GM18519 (cell line): ENCODE results near the gene RRP1.

Source experiments
- ATAC-seq: cut with Tn5 transposase; IDR thresholded peaks from one replicate; pipeline ENCODE4 v1.9.1; 2021; ENCODE audit warnings: mild to moderate bottlenecking, moderate library complexity; ENCODE audit not compliant: unreplicated experiment, low FRiP score

RRP1 gene

DNA sequence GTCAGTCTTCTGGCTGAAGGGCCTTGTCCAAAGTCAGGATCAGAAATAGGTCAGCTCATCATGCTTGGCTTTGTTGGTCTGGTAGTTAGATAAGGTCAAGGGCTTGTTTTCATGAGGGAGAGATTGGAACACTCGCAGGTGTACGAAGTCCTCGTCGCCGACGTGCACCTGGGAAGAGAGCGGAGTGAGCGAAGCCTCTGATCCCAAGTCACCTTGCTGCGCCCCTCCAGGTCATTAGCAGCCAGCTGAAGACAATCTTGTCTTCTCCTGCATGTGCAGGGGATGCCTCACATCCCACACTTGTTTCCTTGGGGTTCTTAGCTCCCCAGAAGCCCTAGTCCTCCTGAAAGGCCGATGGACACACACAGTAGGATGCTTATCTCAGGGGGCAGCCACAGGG lies 15.2 kb upstream of the RRP1 start:
- no peak for ATAC-seq

DNA sequence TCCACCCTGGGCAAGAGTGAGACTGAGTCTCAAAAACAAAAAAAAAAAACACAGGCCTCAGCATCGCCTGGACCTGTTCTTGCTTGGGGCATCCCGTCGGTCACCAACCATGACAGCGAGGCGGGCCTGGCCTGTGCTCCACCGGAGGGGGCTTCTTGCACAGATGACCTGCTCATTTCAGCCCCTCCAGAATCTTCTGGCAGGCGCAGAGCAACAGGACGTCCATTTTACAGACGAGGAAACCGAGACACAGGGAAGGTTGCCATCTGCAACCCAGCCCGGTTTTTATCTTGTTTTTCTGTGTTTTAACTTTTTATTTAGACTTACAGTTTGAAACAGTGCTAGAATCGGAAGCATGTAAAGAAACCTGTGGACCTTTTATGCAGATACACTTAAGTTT lies 14.2 kb upstream of the RRP1 start:
- ATAC-seq: no peak

DNA sequence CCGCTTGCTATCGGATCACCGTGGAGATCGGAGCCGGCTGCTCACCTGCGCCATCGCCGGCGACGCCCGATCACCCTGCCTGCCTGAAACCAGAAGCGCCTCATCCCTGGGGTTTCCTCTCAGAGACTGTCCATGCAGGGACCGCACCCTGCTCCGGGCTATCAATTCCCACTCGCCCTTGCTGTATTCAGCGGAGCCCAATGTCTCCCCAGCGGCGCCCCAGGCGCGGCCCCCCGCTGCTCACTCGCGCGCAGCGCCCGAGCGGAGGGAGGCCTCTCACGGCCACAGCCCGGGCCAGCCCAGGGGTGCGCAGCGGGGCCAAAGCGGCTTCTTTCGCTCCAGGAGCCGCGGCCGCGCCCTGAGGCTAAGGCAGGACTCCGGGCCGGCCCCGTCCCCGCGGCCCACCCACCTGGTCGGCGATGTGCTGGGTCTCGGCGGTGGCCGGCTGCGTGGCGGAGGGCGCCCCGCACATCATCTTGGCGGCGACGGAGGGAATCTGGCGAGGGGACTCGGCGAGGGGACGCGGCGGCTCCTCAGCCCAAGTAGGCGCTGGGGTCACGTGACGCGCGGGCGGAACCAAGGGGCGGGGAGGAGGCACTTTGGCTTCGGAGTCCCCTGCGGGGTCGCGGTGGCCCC lies 13.5 kb upstream of the RRP1 start, which contains the start of gene CSTB:
TSS of gene CSTB (minus strand) at position 514 of the 636 bp plus-strand sequence. CDS start at position 475, 39 bp downstream.
- ATAC-seq: no peak

DNA sequence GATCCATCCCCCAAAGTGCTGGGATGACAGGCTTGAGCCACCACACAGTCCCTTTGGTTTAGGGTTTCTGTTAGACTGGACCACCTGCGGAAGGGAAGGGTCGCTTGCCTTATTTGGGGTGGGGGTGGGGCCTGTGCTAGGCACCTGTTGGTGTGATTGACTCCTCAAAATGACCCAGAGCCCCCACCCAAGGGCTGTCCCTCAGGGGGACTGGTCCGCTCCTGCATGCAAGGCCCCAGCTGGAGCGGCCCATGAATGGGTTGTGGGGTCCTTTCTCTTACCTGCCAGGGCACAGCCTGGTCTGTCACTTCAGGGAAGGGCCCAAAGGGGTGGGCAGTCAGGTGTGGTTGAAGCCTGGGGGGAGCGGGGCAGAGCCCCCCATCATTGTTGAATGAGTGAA lies 11.4 kb upstream of the RRP1 start:
- no peak for ATAC-seq

DNA sequence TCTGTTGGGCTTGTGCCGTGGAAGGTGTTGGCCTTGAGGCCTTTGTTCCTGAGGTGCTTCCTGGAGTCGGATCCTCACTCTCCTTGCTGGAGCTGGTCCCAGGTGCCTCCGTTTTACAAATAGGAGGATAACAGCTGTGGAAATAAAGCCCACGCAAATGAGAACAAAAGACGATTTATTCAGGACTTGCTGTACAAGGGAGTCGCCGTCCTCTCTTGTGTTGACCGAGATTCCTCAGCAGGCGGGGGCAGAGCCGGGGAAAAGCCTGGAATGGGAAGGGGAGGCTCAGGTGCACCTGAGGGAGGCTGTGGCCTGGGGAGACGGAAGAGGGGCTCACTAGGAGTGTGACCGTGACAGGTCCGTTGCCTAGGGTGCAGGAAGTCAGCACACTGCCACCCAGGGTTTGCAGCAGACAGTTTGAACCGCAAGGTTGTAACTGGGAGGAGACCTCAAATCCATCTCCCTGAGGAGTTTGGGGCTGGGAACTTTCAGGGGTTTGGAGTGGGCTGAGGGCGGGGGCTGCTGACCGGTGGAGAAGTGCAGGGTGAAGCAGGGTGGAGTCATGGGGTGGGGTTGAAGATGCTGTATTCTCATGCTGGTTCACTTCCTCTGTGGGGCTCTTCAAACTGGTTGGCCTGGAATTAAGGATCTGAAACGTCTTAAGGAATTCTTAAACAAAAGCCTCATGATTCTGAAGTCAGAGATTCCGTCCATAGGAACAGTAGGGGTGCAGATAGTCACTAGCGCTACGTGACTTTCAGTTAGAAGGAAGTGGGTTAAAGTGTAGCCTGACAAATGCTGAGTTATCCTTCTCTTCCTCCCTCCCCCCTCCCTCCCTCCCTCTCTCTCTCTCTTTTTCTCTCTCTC lies 10.7 kb upstream of the RRP1 start:
- no peak for ATAC-seq

DNA sequence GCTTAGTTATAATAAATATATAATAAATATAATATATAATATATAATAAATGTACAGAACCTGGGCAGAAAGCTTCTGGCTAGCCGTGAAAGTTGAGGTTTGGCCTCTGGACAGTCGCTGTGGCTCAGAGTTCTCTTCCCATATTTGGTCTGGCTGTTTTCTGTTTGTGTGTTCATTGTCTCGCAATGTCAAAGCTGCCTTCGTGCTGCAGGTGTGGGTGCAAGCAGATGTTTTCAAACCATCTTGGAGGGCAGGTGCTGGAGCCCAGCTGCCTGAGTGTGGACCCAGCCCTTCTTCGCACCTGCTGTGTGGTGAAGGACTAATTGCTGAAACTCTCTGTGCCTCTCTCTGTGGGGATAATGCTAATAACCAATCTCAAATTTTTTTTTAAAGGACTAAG lies 9.7 kb upstream of the RRP1 start:
- no peak for ATAC-seq

DNA sequence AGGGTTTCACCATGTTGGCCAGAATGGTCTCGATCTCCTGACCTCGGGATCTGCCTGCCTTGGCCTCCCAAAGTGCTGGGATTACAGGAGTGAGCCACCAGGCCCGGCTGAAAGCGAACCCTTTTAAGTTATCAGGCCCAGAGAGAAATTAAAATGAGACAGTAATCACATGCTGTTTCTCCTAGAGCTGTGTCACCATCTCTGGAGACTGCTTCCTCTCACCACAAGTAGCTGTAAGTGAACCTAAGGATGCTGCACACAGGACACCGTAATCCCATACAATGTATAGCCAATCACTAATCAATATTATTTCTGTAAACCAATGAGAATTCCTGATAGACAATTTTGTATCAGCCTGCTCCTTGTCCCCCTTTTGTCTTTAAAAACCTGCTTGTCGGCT lies 7.5 kb upstream of the RRP1 start:
- ATAC-seq: no peak

DNA sequence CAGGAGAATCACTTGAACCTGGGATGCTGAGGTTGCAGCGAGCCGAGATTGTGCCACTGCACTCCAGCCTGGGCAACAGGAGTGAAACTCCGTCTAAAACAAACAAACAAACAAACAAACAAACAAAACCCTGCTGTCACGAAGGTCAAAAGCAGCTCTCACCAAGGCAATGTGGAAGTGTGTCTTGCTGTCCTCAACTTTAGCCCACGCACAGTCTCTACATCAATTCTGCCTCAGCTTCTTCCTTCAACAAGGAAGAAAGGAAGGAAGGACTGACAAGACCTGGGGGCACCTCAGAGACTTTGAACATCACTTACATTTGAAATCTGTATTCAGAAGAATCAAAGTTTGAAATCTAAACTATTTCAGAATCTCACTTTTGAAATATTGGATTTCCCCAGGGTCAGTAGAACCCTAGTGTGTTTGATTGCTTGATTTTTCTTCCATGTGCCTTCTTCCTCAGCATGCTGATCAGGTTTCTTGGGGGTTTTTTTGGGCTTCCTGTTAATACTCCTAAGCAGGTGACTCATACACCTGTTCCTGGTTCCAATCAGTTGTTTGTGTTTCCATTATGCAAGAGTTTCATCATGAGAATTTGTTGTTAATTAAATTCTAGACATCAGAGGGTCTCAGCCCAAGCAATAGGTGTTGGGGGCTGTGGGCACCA lies 6.8 kb upstream of the RRP1 start:
- ATAC-seq: no peak

DNA sequence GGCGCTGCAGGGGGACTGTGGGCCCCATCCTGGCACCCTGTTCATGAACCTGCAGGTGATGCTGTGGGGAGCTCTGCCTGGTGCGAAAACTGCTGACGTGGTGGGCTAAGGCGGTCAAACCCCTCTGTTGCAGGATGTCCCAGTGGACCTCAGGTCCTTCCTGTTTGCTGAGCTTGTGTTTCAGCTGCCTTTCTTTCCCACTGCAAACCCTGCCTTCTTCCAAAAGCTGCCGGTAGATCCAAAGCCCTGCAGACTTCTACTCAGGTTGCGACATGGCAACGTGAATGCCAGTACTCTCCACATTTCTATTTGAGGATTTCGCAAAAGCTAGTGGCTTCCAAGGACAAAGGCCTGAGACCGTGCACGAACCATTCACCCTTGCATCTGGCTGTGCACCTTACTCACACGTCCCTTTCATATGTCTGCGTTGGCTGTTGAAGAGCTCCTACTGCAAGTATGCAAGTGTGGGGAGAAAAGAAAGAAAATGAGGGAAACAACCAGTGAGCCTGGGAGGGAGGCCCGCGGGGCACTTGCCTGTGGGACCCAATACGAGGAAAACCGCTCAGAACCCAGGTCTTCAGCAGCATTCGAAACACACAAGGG lies 6.2 kb upstream of the RRP1 start:
- no peak for ATAC-seq

DNA sequence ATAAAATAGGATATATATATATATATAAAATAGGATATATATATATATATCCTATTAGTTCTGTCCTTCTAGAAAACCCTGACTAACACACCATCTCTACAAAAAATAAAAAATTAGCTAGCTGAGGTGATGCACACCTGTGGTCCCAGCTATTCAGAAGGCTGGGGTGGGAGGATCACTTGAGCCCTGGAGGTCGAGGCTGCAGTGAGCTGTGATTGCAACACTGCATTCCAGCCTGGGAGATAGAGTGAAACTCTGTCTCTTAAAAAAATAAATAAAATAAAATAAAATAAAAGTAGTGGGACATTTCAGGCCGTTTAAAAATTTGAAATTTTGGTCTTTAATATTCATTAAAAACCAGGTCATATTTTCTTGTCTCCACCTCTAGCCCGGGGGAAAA lies 4.2 kb upstream of the RRP1 start:
- ATAC-seq: no peak

DNA sequence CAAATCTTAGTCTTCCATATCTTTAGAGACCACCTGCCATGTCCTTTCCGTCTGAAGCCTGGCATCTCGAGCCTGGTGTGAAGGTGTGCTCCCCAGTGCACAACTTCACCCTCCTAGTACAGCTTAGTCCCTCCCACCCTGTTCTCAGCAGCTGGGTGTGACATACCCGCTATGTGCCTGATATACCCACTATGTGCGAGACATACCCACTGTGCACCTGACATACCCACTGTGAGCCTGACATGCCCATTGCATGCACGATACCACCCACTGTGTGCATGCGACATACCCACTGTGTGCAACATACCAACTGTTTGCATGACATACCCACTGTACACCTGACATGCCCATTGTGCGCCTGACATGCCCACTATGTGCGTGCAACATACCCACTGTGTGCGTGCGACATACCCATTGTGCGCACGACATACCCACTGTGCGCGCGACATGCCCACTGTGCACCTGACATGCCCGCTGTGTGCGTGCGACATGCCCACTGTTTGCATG lies 3.0 kb upstream of the RRP1 start:
- no peak for ATAC-seq

DNA sequence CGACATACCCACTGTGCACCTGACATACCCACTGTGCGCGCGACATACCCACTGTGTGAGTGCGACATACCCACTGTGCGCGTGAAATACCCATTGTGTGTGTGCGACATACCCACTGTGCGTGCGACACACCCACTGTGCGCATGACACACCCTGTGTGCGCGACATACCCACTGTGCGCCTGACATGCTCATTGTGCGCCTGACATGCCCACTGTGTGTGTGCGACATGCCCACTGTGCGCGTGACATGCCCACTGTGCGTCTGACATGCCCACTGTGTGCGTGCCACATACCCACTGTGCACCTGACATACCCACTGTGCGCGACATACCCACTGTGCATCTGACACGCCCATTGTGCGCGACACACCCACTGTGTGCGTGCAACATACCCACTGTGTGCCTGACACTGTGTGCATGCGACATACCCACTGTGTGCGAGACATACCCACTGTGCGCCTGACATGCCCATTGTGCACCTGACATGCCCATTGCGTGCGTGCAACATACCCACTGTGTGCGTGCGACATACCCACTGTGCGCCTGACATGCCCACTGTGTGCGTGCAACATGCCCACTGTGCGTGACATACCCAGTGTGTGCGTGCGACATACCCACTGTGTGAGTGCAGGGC lies 2.5 kb upstream of the RRP1 start:
- ATAC-seq: no peak

DNA sequence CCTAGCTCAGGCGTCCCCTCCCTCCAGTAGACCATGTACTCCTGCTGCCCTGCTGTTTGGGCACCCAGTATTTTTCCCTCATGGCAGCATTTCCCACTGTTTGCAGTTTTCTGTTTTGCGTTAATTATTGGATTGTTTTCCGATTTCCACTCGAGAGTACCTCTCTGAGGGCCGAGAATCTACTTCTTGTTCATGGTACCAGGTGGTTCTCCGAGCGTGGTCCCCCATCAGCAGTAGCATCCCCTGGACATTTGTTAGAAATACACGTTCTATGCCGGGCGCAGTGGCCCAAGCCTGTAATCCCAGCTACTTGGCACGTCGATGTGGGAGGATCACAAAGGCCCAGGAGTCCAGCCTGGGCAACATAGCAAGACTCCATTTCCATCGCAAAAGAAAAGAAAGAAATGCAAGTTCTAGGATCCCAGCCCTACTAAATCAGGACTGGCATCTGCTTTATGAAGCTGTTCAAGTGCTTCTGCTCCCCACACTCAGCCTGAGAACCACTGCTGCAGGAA lies 690 bp downstream of the RRP1 start:
- no peak for ATAC-seq

DNA sequence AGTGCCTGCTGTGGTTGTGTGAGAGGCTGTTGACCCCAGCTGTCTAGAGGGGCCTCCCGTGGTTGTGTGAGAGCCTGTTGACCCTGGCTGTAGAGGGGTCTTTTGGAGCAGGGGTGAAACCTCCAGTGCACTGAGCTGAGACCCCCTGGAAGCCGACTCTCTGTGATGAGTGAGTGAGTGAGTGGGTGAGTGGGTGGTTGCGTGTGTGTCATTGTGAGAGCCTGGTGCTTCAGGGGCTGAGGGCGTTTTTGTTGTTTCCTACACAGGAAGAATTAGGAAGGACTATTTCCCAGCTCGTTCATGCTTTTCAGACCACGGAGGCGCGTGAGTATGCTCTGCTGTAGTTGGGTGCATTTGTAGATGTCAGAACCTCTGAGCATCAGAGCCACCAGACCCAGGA lies 3.0 kb downstream of the RRP1 start:
- ATAC-seq: no peak

DNA sequence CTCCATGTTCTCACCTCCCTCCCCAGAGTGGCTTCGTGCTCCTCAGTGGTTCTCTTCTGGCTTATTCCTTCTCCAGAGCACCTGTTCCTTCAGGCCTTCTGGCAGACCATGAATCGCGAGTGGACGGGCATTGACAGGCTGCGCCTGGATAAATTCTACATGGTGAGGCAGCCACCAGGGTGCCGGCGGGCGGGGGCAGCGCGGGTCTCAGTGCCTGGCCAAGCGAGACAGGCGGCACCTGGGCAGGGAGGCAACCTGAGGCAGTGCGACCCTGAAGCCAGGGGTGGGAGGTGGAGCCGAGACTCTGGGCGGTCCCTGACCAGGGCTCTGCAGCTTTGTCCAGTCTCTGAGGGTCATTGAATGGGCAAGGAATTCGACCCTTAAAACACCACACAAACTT lies 3.9 kb downstream of the RRP1 start:
- no peak for ATAC-seq

DNA sequence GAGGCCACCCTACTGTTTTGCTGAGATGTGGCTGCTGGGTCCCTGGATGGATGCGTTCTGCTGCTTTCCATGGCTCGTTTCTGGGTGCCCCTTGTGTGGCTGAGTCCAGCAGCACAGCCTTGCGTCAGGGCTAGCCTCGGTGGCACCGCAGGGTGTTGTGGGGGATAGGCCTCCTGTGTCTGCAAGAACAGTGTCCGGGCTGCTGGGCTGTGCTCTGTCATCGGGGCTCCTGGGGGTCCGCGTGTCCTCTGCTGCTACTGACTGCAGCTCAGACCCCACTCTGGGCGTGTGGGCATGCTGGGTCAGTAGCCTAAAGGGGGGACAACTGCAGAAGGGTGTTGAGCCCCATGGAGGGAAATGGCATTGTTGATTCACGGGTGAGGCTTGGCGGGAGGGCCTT lies 4.9 kb downstream of the RRP1 start:
- ATAC-seq: no peak

DNA sequence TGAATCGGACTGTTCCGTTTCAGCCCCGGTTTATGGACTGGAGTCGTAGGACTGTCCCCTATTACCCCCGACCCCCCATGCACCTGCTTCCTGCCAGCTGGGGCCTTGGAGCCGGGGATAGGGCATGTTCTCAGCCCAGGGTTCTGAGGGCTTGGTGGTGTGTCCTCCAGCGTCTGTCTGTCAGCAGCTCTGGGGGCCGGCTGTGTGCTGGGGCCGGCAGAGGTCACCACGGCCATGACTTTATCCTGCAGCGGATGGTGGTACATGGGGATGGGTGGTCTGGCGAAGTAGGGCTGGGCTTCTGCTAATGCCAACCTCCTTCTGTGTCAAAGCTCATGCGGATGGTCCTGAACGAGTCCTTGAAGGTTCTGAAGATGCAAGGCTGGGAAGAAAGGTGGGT lies 5.5 kb downstream of the RRP1 start:
- no peak for ATAC-seq

DNA sequence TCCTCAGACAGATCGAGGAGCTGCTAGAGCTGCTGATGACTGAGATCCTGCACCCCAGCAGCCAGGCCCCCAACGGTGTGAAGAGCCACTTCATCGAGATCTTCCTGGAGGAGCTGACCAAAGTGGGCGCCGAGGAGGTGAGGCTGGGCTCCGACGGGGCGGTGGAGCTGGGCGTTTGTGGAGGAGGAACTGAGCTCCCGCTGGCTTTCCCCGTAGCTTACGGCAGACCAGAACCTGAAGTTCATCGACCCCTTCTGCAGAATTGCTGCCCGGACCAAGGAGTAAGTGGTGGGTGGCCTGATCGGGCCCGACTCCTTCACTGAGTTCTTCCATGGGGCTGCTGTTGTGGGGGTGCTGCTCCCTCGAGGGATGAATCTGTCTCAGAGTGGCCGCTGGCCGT lies 8.0 kb downstream of the RRP1 start:
- no peak for ATAC-seq

DNA sequence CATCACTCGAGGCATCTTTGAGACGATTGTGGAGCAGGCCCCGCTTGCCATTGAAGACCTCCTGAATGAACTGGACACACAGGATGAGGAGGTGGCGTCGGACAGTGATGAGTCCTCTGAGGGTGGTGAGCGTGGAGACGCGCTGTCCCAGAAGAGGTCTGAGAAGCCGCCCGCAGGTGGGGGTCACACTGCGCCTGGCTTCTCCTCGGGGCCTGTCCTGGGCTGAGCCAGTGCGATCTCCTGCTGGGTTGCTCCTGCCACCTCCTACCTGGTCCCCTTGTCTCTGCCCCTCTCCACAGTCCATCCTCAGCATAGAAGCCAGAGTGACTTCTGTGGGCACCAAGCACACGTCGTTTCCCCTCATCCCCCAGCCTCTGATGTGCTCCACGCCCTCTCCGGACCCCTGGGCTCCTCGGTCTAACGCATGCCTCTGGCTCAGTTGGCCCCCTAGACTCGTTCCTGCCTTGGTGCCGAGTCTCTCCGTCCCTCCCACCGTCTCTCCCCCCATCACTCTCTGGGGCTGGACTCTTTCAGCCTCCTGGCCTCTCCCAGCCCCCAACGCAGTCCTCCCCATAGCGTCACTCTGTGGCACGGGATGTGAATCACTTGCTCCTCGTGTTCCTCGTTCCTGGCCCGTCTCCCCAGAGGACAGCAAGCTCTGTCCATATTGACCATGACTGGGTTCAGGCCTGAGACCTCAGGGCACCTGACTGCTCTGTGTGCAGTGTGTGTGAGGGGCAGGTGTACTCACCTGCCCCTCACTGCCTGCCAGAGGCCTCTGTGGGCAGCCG lies 8.7 kb downstream of the RRP1 start:
- no peak for ATAC-seq
